CD4-positive, alpha-beta T cell treated with Interleukin-1 beta for 1 hour (primary cell): Measurements from ENCODE around the gene SPDYE2.
"Not testable (repeated sequence)": the region's sequence is repeated elsewhere in the genome, so short reads cannot be mapped to it uniquely, and the experiment has no call there.

Source experiments
- DNase-seq, 2 donors: peaks; one replicate each; pipeline ENCODE4 v3.0.0-alpha.2; 2020 to 2022

SPDYE2 gene, protein sequence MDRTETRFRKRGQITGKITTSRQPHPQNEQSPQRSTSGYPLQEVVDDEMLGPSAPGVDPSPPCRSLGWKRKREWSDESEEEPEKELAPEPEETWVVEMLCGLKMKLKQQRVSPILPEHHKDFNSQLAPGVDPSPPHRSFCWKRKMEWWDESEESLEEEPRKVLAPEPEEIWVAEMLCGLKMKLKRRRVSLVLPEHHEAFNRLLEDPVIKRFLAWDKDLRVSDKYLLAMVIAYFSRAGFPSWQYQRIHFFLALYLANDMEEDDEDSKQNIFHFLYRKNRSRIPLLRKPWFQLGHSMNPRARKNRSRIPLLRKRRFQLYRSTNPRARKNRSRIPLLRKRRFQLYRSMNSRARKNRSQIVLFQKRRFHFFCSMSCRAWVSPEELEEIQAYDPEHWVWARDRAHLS

DNA sequence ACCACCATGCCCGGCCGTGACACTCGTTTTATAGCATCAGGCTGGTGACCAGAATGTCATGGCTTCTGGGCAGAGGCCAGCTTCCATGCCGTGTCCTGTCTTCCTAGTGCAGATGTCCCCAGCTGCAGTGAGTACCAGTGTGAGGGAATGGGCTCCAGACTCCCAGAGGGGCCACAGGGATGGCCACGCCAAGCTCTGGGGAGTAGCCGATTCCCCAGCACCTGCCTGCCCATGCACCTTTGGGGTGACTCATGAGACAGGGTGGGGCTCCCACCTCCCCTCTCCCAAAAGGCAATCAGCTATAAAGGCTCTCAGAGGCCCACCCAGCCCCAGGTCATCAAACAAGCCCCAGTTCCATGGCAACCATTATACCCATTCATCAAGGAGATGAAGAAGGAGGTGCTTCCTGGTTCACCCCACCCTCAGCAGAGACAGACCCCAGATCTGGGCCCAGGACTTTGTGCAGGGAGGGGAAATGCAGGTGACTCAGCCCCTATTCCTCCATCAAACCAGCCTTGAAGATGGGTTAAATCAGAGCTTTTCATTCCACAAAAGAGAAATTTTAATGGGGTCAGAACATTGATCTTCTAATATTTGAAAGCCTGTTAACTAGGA, at the start of gene SPDYE2:
Gene SPDYE2, plus strand, starts transcription at position 419 of the 615 bp plus-strand sequence. CDS start 2,030 bp downstream, outside the sequence.
- DNase-seq, result not testable (repeated sequence)

DNA sequence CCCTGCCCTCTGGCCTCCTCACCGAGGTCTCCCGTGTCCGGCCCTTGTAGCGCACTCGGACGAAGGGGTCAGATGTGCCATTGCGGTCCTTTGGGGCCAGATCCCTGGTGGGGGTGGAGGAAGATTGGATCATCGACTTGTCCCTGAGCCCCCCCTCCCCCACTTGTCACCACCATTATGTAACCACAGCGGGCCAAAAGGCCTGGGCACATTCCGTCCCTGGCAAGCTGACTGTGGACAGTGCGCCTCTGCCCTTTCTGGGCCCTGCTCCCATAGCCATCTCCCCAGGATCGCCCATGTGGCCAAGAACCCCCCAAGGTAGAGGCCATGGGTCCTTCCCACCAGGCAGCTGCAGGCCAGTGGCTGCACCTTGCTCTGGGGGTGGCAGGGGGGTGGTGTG, 47.9 kb upstream of the SPDYE2 start:
- not testable (repeated sequence) for DNase-seq

DNA sequence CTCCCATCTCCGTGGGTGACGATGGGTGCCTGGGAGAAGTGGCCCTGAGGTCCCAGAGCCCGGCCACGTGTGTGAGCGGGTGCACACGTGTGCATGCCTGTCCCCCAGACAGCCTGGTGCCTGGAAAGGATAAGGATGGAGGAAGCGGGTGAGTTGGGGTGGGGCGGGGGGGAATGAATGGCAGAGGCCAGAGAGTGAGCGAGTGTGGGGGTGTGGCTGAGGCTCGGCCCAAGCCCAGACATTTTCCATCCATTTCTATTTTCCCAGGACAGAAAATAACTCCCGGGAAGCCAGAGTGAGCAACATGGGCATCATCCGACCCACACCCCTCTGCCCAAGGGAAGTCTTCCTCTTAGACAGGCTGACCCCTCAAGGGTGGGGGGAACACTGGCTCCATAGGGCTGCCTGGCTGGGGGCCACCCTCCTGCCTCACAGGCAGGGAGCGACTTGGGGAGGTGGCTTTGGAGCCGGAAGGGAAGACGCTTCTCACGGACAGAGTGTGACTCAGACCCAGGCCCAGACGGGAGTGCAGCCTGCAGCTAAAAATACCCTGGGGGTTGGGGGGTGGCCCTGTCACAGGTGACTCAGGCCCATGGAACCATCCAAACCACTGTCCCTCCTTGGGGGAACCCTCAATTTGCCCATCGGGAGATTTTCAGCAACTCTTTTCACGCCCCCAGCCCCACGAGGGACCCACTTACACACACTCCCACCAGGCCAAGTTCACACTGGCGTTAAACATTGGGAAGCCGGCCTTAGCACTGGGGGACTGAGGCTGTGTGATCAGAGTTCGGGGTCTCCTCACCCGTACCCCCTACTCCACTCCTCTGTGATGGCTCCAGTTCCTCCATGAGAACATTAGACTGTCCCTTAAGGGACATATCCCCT, 45.5 kb upstream of the SPDYE2 start:
- DNase-seq, result not testable (repeated sequence)

DNA sequence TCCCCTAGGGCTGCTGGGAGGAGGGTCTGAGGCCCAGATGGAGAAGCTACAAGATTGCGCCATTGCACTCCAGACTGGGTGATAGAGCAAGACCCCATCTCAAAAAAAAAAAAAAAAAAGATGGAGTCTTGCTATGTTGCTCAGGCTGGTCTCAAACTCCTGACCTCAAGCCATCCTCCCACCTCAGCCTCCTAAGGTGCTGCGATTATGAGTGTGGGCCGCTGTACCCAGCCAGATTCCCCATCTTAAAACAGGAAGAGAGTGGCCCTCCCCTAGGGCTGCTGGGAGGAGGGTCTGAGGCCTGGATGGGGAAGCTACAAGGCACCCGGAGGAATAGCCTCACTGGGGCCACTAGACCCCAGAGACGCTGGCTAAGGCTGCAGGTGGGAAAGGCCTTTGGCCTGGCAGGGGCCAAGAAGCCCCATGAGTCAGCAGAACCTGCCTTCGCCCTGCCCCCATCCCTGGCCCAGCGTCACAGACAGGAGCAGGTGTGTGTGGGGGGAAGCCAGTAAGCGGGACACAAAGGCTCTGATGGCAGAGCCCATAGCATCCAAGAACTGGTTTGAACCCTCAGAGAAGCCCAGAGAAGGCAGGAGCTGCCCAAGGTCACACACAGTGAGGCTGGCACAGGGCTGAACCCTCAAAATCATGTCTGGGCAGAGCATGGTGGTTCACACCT, 43.5 kb upstream of the SPDYE2 start:
- DNase-seq, result not testable (repeated sequence)

GRCh38 chr7:102510575-102510974, 40.5 kb upstream of the SPDYE2 start:
- DNase-seq, result not testable (repeated sequence)

- DNase-seq, result not testable (repeated sequence)
These were observed 39.0 kb upstream of the SPDYE2 start for GRCh38 chr7:102511860-102512522.

- DNase-seq, result peak in 1 of 2 donors; percentile 30
These were observed 38.3 kb upstream of the SPDYE2 start for GRCh38 chr7:102512642-102513221.

GRCh38 chr7:102514881-102515721, 35.9 kb upstream of the SPDYE2 start:
- DNase-seq, result not testable (repeated sequence)

DNA sequence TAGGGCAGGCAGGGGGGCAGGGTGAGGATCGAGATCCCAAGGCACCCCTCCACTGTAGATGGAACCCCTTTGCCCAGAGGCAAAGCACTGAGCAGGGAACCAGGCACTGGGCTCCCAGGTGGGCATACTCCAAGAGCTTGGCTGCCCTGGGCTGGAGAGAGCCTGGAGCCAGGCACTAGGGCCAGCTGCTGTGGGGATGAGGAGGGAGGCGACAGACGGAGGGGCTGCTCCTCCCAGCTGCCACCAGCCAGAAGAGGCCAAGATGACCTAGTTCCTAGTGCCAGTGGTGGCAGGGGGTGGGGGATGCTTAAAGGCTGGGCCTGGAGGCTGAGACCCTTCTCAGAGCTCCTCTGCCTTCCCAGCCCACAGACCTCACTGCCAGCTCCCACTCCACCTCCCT, 35.1 kb upstream of the SPDYE2 start:
- not testable (repeated sequence) for DNase-seq

DNA sequence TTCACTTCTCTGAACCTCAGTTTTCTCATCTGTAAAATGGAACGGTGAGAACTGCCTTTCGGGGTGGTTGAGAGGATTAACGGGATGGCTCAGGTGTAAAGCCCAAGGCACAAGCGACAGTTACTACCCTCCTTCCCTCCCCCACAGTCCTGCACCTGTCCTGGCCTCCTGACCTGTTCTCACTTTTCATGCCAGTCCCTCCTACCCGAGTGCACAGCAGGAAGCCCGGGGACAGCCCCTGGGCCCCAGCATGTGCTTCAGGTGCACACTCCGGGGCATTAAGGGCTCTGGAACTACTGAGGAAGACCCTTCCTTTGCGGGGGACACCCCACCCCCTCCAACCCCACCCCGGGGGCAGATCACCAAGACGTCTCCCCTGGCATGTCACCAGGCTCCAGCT, 34.1 kb upstream of the SPDYE2 start:
- not testable (repeated sequence) for DNase-seq

DNA sequence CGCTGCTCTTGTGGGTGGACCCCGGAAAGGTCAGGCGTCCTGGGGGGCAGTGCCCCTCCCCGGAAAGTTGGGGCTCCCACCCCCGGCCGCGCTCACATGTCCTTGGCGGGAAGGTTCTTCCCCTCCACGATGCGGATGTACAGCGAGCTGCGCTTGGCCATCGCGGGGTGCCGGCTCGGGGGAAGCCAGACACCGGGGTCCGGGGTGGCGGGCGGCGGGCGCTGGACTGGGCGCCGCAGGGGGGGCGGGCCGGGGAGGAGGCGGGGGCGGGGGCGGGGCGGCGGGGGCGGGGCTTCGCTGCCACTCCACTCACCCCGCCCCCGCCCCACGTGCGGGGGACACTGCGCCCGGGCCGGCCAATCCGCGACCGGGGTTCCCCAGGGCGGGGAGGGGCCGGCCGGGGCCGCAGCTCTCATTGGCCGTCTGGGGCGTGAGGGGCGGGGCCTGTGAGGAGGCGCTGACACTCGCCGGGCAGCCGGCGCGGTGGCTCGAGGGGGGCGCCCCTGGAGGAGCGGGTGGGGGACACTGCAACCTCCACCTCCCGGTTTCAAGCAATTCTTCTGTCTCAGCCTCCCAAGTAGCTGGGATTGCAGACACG, 33.4 kb upstream of the SPDYE2 start, which contains the start of gene RASA4B:
Gene RASA4B, minus strand, starts transcription at position 228 of the 598 bp plus-strand sequence. Its CDS starts 67 bp downstream, at position 161.
- DNase-seq, result peak in 1 of 2 donors; percentile 29

GRCh38 chr7:102520797-102521196, 30.2 kb upstream of the SPDYE2 start:
- DNase-seq, result not testable (repeated sequence)

GRCh38 chr7:102524803-102525202, 26.2 kb upstream of the SPDYE2 start:
- not testable (repeated sequence) for DNase-seq

GRCh38 chr7:102527182-102527581, 23.8 kb upstream of the SPDYE2 start:
- not testable (repeated sequence) for DNase-seq

- DNase-seq, result not testable (repeated sequence)
These were observed 22.9 kb upstream of the SPDYE2 start for GRCh38 chr7:102527822-102528793.

- not testable (repeated sequence) for DNase-seq
These were observed 19.4 kb upstream of the SPDYE2 start for GRCh38 chr7:102531583-102531982.

- DNase-seq, result not testable (repeated sequence)
These were observed 18.9 kb upstream of the SPDYE2 start for GRCh38 chr7:102532127-102532526.

GRCh38 chr7:102535062-102535615, 15.9 kb upstream of the SPDYE2 start:
- not testable (repeated sequence) for DNase-seq
